ENCODE data around the gene KCNIP3. TPM values are rescaled to one million over a fixed set of nuclear protein-coding genes. Genes with fewer than 3 reads are reported as not detected.

Gene KCNIP3
- total RNA-seq, 1 experiment from 2014 or later = 19.1 TPM

- TF ChIP-seq CTCF (conservative IDR thresholded peaks at IDR 0.05; ENCODE audit: low read depth, low read length) (no peak), EZH2phosphoT487 (IDR thresholded peaks at IDR 0.05; ENCODE audit: borderline replicate concordance, low read length) (no peak)
- Histone ChIP-seq H4K20me1 (ENCODE audit: low read length) (no peaks in the 10 kb centered on the region), H3K27me3 (ENCODE audit: low read length) (no peaks in the 10 kb centered on the region), H2AFZ (ENCODE audit: low read length) (no peak overlapping the region), H3K4me1 (ENCODE audit: insufficient read depth, low read length) (peaks cover 25% of the 10 kb centered on the region), H3K4me2 (ENCODE audit: low read length) (no peak overlapping the region), H3K9me3 (ENCODE audit: low read length) (no peaks in the 10 kb centered on the region), H3K79me2 (ENCODE audit: low read length) (no peaks in the 10 kb centered on the region), H3K4me3 (ENCODE audit: low read length) (no peak overlapping the region), H3K9ac (ENCODE audit: low read length) (no peak overlapping the region), H3K27ac (ENCODE audit: low read length) (no peak overlapping the region), H3F3A (ENCODE audit: low read length, unreplicated experiment) (no peaks in the 10 kb centered on the region), H3K9me2 (replicated peaks; ENCODE audit: low read length) (no peaks in the 10 kb centered on the region), H3K36me3 (ENCODE audit: low read depth, low read length) (no peaks in the 10 kb centered on the region)
- CTCF ChIA-PET = no interaction called here
- POLR2A ChIA-PET (ENCODE audit: unreplicated experiment) = no interaction called here
- DNase-seq (no peak), ATAC-seq (no peak)
- no TSS peak for BruUV-seq (replicated peaks)
- intact Hi-C loops (cut with micrococcal nuclease) = no loop called here
Measured at GRCh38 chr2:95342556-95343320, 45.6 kb downstream of the KCNIP3 start.

GRCh38 chr2:95343429-95344214 is 46.5 kb downstream of the KCNIP3 start:
- Histone ChIP-seq H3K9me2 (replicated peaks; ENCODE audit: low read length) (no peaks in the 10 kb centered on the region), H3K27ac (ENCODE audit: low read length) (no peak overlapping the region; the same call in 1 of the 2 replicates), H3K79me2 (ENCODE audit: low read length) (no peaks in the 10 kb centered on the region), H3K9me3 (ENCODE audit: low read length) (no peaks in the 10 kb centered on the region), H3K4me2 (ENCODE audit: low read length) (peak overlapping the region; percentile 20), H3K27me3 (ENCODE audit: low read length) (no peaks in the 10 kb centered on the region), H3K36me3 (ENCODE audit: low read depth, low read length) (no peaks in the 10 kb centered on the region), H3K9ac (ENCODE audit: low read length) (no peak overlapping the region), H3K4me3 (ENCODE audit: low read length) (no peak overlapping the region), H3K4me1 (ENCODE audit: insufficient read depth, low read length) (peaks cover 25% of the 10 kb centered on the region), H2AFZ (ENCODE audit: low read length) (no peak overlapping the region), H3F3A (ENCODE audit: low read length, unreplicated experiment) (no peaks in the 10 kb centered on the region), H4K20me1 (ENCODE audit: low read length) (no peaks in the 10 kb centered on the region)
- ChIA-PET CTCF (no interaction called here), POLR2A (ENCODE audit: unreplicated experiment) (no interaction called here)
- DNase-seq (peak; percentile 78), ATAC-seq (peak; percentile 2; the same call in 1 of the 2 replicates)
- no peak for TF ChIP-seq EZH2 (IDR thresholded peaks at IDR 0.05; ENCODE audit: low read length, unreplicated experiment)
- no peak for TF ChIP-seq EZH2phosphoT487 (IDR thresholded peaks at IDR 0.05; ENCODE audit: borderline replicate concordance, low read length)
- TF ChIP-seq CTCF (conservative IDR thresholded peaks at IDR 0.05; ENCODE audit: low read depth, low read length) = no peak
- intact Hi-C loops (cut with micrococcal nuclease) = no loop called here
- no TSS peak for BruUV-seq (replicated peaks)

- Histone ChIP-seq H3K27ac (ENCODE audit: low read length) (no peak overlapping the region), H3K9me2 (replicated peaks; ENCODE audit: low read length) (no peaks in the 10 kb centered on the region), H3K9me3 (ENCODE audit: low read length) (no peaks in the 10 kb centered on the region), H3K4me1 (ENCODE audit: insufficient read depth, low read length) (peaks cover 25% of the 10 kb centered on the region), H3F3A (ENCODE audit: low read length, unreplicated experiment) (no peaks in the 10 kb centered on the region), H4K20me1 (ENCODE audit: low read length) (no peaks in the 10 kb centered on the region), H3K4me2 (ENCODE audit: low read length) (no peak overlapping the region), H3K27me3 (ENCODE audit: low read length) (no peaks in the 10 kb centered on the region), H3K4me3 (ENCODE audit: low read length) (no peak overlapping the region), H3K79me2 (ENCODE audit: low read length) (no peaks in the 10 kb centered on the region), H3K9ac (ENCODE audit: low read length) (no peak overlapping the region), H2AFZ (ENCODE audit: low read length) (no peak overlapping the region), H3K36me3 (ENCODE audit: low read depth, low read length) (no peaks in the 10 kb centered on the region)
- intact Hi-C loops (cut with micrococcal nuclease) = no loop called here
- CTCF ChIA-PET = interaction anchor here (1.4 to 1.9 kb wide), 2 partner anchors 8 to 27 kb away, joined by 5 read pairs; no protein-coding TSS in a partner anchor
- ATAC-seq = no peak
- POLR2A ChIA-PET (ENCODE audit: unreplicated experiment) = no interaction called here
- BruUV-seq (replicated peaks) = no TSS peak
- DNase-seq = no peak
- TF ChIP-seq CTCF (conservative IDR thresholded peaks at IDR 0.05; ENCODE audit: low read depth, low read length) = no peak
- TF ChIP-seq EZH2phosphoT487 (IDR thresholded peaks at IDR 0.05; ENCODE audit: borderline replicate concordance, low read length) = no peak
- TF ChIP-seq EZH2 (IDR thresholded peaks at IDR 0.05; ENCODE audit: low read length, unreplicated experiment) = no peak
Measured at GRCh38 chr2:95344215-95344583, 47.1 kb downstream of the KCNIP3 start.
